ENCODE measurements around the gene ANKRD2.

Gene ANKRD2

GRCh38 chr10:97577701-97578100, 5.1 kb downstream of the ANKRD2 start:
- Histone ChIP-seq H3K4me3 (ENCODE audit: low read depth in 1 of 2, low read length in 2 of 2) (no peak overlapping the region), H3K27me3 (ENCODE audit: insufficient read depth, low read length, poor library complexity) (no peaks in the 10 kb centered on the region), H3K27ac (ENCODE audit: low read length) (no peak overlapping the region), H3K4me2 (ENCODE audit: insufficient read depth, low read length) (no peak overlapping the region), H3K9me3 (ENCODE audit: insufficient read depth, low read length, severe bottlenecking) (no peaks in the 10 kb centered on the region), H3K4me1 (ENCODE audit: insufficient read depth, low read length) (no peaks in the 10 kb centered on the region), H4K20me1 (ENCODE audit: insufficient read depth, low read length) (no peaks in the 10 kb centered on the region; the same call in 1 of the 2 replicates), H3K9ac (ENCODE audit: low read depth, low read length) (no peak overlapping the region), H2AFZ (ENCODE audit: low read depth, low read length) (no peak overlapping the region), H3K79me2 (ENCODE audit: insufficient read depth, low read length) (no peaks in the 10 kb centered on the region), H3K36me3 (ENCODE audit: insufficient read depth, low read length) (no peaks in the 10 kb centered on the region)
- TF ChIP-seq CTCF (IDR thresholded peaks at IDR 0.05; ENCODE audit: borderline replicate concordance, extremely low read depth, low read length, poor library complexity, severe bottlenecking) (no peak), EZH2 (IDR thresholded peaks at IDR 0.05; ENCODE audit: borderline replicate concordance, low read depth, low read length, severe bottlenecking) (no peak)
- DNase-seq = no peak
- ATAC-seq (ENCODE audit: insufficient read depth, low read depth) = no peak

DNA sequence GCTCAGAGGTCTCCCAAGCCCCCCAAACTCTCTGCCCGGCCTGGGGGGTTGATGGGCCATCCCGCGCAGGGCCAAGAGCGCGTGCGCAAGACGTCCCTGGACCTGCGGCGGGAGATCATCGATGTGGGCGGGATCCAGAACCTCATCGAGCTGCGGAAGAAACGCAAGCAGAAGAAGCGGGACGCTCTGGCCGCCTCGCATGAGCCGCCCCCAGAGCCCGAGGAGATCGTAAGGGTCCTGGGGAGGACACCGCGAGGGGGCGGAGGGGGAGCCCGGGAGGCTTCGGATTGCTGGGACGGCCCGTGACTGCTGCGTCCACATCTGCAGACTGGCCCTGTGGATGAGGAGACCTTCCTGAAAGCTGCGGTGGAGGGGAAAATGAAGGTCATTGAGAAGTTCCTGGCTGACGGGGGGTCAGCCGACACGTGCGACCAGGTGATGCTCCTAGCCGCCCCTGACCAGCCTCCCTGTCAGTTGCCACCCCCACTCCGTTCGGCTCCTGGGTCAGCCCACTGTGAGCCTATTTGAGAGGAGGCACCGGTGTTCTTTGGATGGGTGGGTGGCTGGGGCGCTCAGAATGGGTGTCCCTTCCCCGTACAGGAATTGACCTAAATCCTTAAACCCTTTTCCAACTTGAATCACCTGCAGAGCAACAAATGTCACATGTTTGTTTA, 5.7 kb downstream of the ANKRD2 start:
- no peaks in the 10 kb centered on the region for H3K4me1 ChIP-seq (ENCODE audit: insufficient read depth, low read length)
- ATAC-seq (ENCODE audit: insufficient read depth, low read depth) = no peak
- no peak overlapping the region for H3K4me2 ChIP-seq (ENCODE audit: insufficient read depth, low read length)
- H3K9ac ChIP-seq (ENCODE audit: low read depth, low read length) = no peak overlapping the region
- H3K9me3 ChIP-seq (ENCODE audit: insufficient read depth, low read length, severe bottlenecking) = no peaks in the 10 kb centered on the region
- no peak overlapping the region for H2AFZ ChIP-seq (ENCODE audit: low read depth, low read length)
- no peak overlapping the region for H3K27ac ChIP-seq (ENCODE audit: low read length)
- DNase-seq = no peak
- H3K79me2 ChIP-seq (ENCODE audit: insufficient read depth, low read length) = no peaks in the 10 kb centered on the region
- no peaks in the 10 kb centered on the region for H3K27me3 ChIP-seq (ENCODE audit: insufficient read depth, low read length, poor library complexity)
- H3K36me3 ChIP-seq (ENCODE audit: insufficient read depth, low read length) = no peaks in the 10 kb centered on the region
- no peaks in the 10 kb centered on the region; the same call in 1 of the 2 replicates for H4K20me1 ChIP-seq (ENCODE audit: insufficient read depth, low read length)
- no peak for TF ChIP-seq CTCF (IDR thresholded peaks at IDR 0.05; ENCODE audit: borderline replicate concordance, extremely low read depth, low read length, poor library complexity, severe bottlenecking)
- TF ChIP-seq EZH2 (IDR thresholded peaks at IDR 0.05; ENCODE audit: borderline replicate concordance, low read depth, low read length, severe bottlenecking) = no peak
- H3K4me3 ChIP-seq (ENCODE audit: low read depth in 1 of 2, low read length in 2 of 2) = no peak overlapping the region

DNA sequence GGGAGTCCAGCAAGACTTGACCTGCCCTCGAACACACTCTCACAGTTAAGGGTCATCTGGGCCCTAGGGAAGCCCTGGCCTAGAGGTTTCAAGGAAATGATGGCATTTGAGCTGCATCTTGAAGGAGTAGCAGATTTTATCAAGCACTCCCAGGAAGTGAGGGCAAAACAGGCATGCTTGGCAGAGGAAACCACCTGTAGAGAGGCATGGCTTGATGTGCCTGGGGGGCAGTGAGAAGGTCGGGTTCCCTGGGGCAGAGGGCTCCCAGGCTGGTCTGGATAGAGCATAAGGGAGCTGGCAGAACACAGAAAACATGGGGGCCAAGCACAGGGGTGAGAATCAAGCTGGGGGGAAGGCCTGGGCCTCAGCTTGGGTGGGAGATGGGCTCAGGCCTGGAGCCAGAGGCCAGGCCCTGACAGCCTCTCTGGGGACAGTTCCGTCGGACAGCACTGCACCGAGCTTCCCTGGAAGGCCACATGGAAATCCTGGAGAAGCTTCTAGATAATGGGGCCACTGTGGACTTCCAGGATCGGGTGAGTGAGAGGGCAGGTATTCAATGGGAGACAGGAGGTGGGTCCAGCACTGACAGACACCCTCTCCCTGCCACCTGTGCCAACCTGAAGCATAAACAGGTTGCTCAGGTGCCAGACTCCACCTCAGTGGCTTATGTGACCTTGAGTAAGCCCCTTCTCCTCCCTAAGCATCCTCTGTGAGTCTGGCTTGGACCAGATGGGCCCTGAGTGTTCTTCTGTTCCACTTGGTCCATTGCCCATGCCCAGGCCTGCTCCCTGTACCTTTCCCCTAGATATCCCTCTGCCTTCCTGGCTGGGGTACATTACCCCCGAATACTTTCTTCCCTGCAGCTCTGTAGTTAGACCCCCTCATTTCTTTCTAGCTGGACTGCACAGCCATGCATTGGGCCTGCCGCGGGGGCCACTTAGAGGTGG, 8.1 kb downstream of the ANKRD2 start:
- Histone ChIP-seq H3K4me1 (ENCODE audit: insufficient read depth, low read length) (no peaks in the 10 kb centered on the region), H3K4me2 (ENCODE audit: insufficient read depth, low read length) (no peak overlapping the region), H3K9me3 (ENCODE audit: insufficient read depth, low read length, severe bottlenecking) (no peaks in the 10 kb centered on the region), H3K27me3 (ENCODE audit: insufficient read depth, low read length, poor library complexity) (no peaks in the 10 kb centered on the region), H2AFZ (ENCODE audit: low read depth, low read length) (no peak overlapping the region), H3K79me2 (ENCODE audit: insufficient read depth, low read length) (no peaks in the 10 kb centered on the region), H3K4me3 (ENCODE audit: low read depth in 1 of 2, low read length in 2 of 2) (no peak overlapping the region), H4K20me1 (ENCODE audit: insufficient read depth, low read length) (no peaks in the 10 kb centered on the region; the same call in 1 of the 2 replicates), H3K27ac (ENCODE audit: low read length) (no peak overlapping the region), H3K9ac (ENCODE audit: low read depth, low read length) (no peak overlapping the region), H3K36me3 (ENCODE audit: insufficient read depth, low read length) (no peaks in the 10 kb centered on the region)
- TF ChIP-seq EZH2 (IDR thresholded peaks at IDR 0.05; ENCODE audit: borderline replicate concordance, low read depth, low read length, severe bottlenecking) = no peak
- no peak for TF ChIP-seq CTCF (IDR thresholded peaks at IDR 0.05; ENCODE audit: borderline replicate concordance, extremely low read depth, low read length, poor library complexity, severe bottlenecking)
- DNase-seq = no peak
- ATAC-seq (ENCODE audit: insufficient read depth, low read depth) = no peak

Data from DND-41 (cell line).